Bone marrow (tissue), 2 donors: Measurements from ENCODE around the gene MYO1D.

Source experiments
- DNase-seq, 2 donors: peaks; one replicate each; lab custom pipeline; 2025; lab: John Stamatoyannopoulos, UW

The MYO1D gene

GRCh38 chr17:32569171-32570080 lies 307.5 kb downstream of the MYO1D start:
- DNase-seq, result no peak

DNA sequence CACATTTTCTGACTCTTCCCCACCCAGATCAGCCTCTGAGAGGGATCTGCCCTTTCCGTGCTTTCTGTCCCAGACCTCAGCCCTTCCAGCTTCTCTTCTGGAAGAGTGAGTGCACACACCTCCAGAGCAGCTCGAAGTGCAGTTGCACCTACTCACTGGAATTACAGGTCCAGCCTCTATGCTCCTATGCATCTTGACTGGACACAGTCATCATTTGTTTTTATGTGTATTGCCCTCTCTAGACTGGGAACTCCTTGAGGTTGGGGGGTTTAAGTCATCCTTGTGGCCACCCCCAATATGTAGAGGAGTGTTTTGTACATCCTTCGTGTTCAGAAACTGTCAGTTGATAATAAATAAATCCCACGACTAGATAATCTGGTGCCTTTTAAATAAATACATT lies 308.2 kb downstream of the MYO1D start:
- no peak for DNase-seq

DNA sequence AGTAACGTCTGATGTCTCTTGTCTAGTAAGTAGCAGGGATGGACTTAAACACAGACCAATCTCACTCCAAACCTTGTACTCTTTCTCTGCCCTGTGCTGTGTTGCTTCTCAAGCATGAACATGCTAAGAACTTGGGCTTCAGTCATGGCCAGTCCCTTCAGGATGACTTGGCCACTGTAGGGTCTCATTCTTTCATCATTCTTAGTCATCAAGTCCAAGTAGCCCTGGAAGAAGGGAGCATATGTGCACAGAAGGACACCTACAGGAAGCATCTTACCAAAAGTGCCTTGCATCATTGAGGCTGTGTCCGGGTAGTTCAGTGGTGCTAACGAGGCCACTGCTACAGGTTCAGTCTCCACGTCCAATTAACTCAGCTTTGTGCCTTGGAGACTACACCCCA lies 309.4 kb downstream of the MYO1D start:
- DNase-seq, result no peak

DNA sequence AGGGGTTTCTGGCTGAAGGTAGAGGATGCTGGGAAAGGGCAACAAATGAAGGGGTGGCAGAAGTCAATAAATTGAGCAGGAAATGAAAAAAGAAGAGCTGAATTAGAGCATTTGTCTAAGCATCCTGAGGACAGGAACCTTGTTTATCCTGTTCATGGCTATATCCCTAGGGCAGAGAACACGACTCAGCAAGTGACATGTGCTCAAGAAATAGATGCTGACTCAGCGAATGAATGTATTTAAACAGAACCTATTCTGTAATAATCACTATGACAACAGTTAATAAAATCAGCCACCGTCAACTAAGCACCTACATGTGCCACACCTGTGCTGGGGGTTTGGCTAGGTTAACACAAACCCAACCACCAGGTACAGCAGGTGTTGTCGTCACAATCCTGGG lies 309.8 kb downstream of the MYO1D start:
- no peak for DNase-seq

DNA sequence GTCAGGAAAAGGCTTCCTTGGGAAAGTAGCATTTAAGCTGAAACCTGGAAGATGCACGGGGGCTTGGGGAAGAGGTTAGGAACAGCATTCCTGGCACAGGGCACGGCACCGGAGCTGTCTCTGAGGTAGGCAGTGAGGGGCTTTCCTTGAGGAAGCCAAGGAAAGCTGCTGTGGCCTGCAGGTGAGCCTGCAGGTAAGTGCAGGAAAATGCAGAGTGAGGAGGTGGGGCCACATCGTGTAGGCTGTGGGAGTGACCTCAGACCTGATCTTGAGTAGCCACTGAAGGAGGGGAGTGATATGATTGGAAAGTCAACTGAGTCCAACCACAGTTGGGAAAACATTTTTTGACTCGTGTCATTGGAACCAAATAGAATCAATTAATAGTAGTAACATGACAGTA lies 310.6 kb downstream of the MYO1D start:
- DNase-seq, result no peak

DNA sequence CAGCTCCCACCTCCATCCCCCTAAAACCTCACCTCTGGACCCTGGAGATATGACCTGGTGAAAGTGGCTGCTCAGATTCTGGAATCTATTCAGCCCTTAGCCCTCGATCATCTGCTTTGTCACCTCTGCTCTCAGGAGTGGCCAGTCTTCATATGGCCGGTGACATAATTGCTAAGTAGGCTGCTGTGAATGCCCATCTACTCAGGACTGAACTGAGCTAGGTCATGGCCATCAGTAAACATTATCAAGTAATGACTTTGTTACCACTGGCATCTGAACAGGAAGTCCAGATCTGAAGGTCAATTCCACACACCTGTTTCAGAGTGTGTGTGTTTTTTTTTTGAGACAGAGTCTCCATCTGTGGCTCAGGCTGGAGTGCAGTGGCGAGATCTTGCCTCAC lies 311.5 kb downstream of the MYO1D start:
- DNase-seq, result no peak

GRCh38 chr17:32564325-32564724 lies 312.6 kb downstream of the MYO1D start:
- DNase-seq, result no peak

DNA sequence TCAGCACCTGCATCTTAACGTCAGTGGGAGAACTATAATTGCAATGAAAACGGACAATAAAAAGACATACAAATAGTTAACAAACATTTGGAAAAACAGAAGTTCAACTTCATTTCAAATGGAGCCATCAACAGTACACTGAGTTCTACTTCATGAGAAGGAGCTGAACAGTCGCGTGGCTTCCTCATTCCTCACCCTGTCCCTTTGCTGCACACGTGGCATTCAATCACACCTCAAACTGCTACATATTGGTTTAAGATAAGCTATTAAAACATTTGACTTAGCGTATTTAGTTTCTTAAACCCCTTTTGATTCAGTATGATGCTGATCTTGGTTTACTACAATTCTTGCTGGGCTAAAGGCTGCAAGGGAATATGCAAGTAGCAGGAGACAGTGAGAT lies 313.3 kb downstream of the MYO1D start:
- no peak for DNase-seq

DNA sequence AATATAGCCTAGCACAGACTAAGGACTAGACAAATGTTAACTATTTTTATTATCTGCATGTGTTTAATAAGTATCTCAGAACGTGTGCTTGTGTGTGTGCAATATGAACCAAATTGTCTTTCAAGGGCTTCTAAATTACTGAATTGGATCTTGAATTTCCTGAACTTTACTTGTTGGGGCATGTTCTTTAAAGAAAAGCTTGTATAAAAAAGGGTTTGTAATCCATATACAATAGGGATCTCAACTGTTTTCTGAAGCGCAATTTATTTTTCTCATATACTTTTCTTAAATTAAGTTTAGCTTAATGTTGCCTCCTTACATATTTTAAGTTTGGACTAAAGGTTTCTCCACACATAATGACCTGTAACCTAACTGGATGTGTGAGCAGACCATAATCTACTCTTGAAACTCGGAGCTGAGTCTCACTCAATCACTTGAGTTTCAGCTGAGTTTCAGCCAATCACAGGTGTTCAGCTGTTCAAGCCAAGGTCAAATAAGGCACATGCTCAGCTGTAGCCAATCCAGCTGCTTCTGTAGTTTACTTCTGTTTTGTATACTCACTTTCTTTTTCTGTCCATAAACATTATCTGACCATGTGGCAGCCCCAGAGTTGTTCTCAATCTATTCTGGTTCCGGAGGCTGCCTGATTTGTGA lies 317.8 kb downstream of the MYO1D start:
- no peak for DNase-seq

GRCh38 chr17:32558326-32558955 lies 318.5 kb downstream of the MYO1D start:
- no peak for DNase-seq

DNA sequence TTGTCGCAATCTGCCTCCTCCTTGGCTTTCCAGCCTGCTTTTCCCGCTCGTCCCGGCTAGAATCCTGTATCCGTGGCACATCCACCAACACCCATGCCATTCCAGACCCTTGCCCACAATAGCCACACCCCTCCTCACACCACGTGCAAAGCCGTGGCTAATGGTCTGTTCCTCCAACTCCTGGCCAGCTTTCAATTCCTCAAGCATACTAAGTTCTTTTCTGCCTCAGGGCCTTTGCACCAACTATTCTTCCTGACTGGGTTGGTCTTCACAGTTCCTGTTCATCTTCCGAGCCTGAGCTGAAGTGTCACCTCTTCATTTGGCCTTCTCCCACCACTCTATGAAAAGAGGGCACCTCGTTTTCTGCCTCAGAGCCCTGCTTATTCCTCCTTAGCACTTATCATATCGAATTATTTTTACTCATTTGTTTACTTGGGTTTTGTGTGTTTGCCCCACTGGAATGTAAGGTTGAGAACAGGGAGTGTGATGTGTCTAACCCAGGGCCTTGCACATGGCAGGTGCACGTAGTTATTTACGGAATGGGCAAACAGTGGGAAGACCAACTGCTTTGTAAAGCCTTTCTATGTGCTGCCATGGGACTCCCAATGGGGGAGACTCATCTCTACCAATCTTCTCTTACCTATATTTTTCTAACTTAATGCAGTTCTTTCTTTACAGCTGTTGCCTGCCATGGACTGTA lies 321.2 kb downstream of the MYO1D start:
- DNase-seq, result no peak

DNA sequence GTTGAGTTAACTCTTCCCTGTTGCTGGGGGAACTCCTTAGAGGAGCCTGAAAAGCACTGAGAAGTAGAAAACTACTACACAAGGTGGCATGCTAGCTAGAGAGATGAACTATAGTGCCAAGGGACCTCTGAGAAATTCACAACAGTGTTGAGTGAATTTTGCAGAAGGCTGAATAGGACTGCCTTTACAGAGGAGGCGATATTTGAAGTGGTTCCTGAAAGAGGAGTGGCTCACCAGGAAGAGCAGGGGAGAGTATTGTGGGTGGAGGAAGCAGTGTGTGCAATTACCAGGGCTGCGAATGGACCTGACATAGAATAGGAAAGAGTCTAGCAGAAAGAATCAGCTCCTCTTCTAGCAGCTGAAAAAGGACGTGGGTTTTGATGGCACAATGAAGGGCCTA lies 323.8 kb downstream of the MYO1D start:
- DNase-seq, result no peak

DNA sequence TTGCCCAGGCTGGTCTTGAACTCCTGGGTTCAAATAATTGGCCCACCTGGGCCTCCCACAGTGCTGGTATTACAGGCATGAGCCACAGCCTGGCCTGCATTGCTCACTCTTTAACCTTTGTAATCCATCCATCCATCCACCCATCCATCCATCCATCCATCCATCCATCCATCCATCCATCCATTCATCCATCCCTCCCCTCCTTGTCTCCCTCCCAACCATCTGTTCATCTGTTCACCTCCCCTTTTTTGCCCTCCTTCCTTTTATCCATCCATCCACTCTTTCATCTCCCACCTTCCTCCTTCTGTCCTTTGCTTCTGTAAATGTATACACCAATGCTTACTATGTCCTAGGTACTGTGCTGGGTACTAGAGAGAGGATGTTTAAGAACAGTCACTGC lies 324.6 kb downstream of the MYO1D start:
- no peak for DNase-seq

- DNase-seq, result no peak
Observed at GRCh38 chr17:32551186-32551955, 325.6 kb downstream of the MYO1D start.

GRCh38 chr17:32549559-32549958 lies 327.4 kb downstream of the MYO1D start:
- no peak for DNase-seq

DNA sequence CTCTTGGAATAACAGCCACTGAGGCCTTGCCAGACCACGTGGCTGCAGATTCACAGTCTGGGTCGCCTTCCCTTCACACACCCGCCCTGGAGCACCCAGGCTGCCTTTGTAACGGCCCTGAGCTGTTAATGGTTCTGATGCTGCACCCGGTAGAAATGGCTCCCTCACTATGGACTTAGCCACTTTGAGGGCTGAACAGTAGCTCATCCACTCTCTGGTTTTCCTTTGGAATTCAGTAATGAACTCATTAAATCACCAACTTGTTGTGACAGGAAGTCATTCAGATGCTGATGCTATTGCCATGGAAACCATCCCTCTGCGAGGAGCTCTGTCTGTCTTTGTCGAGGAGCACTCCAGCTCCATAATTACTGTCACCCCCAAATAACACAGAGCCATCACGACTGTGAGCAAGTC lies 330.9 kb downstream of the MYO1D start:
- DNase-seq, result no peak

- DNase-seq, result no peak
Observed at GRCh38 chr17:32542186-32542585, 334.7 kb downstream of the MYO1D start.

- DNase-seq, result no peak
Observed at GRCh38 chr17:32541640-32542039, 335.3 kb downstream of the MYO1D start.

- no peak for DNase-seq
Observed at GRCh38 chr17:32536736-32537643, 339.9 kb downstream of the MYO1D start.

- DNase-seq, result no peak
Observed at GRCh38 chr17:32533296-32533695, 343.6 kb downstream of the MYO1D start.

DNA sequence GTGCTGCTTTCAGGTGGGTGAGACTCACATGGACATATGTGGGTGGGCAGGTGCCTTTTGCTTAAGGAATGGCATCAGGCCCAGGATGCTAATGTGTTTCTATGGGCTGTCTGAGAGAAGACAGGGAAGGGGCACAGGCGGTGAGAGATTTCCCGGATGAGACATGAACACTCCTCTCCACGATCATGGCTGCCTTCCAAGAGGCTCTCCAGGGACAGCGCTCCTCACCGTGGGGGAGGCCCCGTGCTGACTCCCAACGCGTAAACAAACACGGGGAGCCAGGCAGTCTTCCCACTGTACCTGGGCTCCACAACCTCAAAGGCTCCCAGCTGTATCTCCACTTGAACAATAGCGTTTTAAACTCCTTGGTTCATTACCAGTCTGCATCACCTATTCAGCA lies 347.3 kb downstream of the MYO1D start:
- DNase-seq, result no peak
